ENCODE measurements around the gene CXCR5.
A peak's percentile ranks its signal among the peaks of the same experiment; 100 is the strongest.

CXCR5 gene

GRCh38 chr11:118921929-118922744, 38.4 kb downstream of the CXCR5 start:
- no peaks in the 10 kb centered on the region for H3K27me3 Mint-ChIP-seq
- ATAC-seq: no peak
- DNase-seq: peak in 1 of 2 donors; percentile 14
- peak overlapping the region; percentile 84 to 89 for H3K4me3 Mint-ChIP-seq
- H3K27ac Mint-ChIP-seq: peak overlapping the region in 1 of 2 donors; percentile 91
- H3K9me3 Mint-ChIP-seq: no peaks in the 10 kb centered on the region
- peaks cover 87% of the 10 kb centered on the region for H3K4me1 Mint-ChIP-seq

DNA sequence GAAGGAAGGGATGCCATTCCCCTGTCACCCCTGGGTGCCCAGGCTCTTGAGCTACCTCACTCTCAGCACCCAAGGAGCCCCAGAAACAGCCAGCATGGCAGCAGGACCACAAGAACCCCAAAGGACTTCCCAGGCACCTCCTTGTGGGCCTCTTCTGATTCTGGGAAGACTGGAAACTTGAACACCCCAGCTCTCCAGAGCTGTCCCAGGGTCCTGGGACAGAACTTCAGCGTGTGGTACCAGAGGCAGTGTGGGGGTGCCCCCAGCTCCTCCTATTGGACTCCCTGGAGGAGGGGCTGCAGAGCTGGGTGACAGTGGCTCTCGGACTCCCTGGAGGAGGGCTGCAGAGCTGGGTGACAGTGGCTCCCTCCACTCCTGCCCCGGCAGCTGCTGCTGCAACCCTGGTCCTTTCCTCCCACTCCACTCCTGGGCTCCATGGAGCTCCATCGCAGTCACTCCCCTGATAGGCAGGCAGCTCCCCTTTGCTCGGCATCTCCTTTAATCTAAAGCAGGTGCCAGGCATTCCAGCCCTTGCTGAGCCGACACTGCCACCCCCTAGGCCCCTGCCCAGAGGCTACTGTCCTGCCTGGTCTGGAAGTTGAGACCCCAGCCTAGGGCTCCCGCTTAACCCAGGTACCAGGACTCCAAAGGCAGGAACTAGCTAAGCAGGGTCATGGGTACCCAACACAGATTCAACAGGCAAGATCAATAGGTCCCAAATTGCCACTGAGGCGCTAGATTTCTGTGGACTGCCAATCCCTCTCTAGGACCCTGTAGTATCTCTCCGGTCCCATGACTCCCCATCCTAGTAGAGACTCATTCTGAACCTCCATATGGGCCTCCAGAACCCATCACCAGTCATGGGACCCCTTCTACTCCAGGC, 39.3 kb downstream of the CXCR5 start:
- Mint-ChIP-seq H3K27me3 (no peaks in the 10 kb centered on the region), H3K9me3 (no peaks in the 10 kb centered on the region), H3K4me3 (peak overlapping the region; percentile 84 to 89), H3K4me1 (peaks cover 87% of the 10 kb centered on the region), H3K27ac (peak overlapping the region; percentile 66 to 71)
- peak in 1 of 2 donors; percentile 21 for DNase-seq
- no peak for ATAC-seq

DNA sequence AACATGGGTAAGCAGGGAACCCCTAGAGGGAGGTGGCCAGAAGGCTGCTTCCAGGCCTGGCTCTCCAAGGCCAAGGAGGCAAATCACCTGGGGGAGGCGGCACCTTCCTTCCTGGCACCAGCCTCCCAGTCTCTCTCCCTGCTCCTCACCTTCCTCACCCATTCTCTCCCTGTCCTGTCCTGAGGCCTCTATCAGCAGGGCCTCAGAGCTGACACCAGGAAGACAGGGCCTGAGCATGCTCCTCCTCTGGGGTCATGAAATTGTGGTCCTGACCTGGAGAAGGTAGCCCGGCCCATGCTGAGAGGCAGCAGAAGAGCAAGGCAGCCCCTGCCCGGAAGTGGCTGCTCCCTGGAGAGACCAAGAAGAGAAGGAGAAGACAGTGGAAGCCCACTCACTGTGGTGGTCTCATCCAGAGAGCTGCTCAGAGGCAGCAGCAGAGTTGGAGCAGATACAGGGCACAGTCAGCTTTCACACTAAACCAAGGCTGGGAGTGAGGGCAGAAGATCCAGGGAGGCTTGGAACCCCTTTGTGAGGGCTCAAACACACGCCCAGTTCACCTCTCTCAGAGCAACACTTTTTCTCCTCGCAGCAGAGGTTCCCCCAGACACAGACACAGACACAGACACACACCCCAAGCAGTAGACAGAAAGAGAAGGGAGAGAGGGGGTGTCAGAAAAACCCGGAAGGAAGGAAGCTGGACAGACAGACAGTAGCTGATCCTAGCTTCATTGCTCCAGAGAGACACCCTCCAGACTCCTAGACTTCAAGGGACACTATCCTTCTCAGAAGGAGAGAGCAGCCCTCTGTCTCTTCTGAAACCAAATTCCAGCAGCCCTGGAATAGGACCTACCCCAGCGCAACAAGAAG, 40.3 kb downstream of the CXCR5 start:
- Mint-ChIP-seq H3K27me3 (no peaks in the 10 kb centered on the region), H3K4me3 (peak overlapping the region; percentile 84 to 89), H3K9me3 (no peaks in the 10 kb centered on the region), H3K4me1 (peaks cover 82% of the 10 kb centered on the region), H3K27ac (peak overlapping the region; percentile 73 to 93)
- DNase-seq (no peak), ATAC-seq (no peak)

GRCh38 chr11:118924591-118925585, 41.2 kb downstream of the CXCR5 start:
- Mint-ChIP-seq H3K27ac (peak overlapping the region; percentile 82 to 93), H3K9me3 (no peaks in the 10 kb centered on the region), H3K4me1 (peaks cover 74% of the 10 kb centered on the region), H3K27me3 (no peaks in the 10 kb centered on the region), H3K4me3 (peak overlapping the region; percentile 84 to 89)
- ATAC-seq (no peak), DNase-seq (peak; percentile 63 to 66)

DNA sequence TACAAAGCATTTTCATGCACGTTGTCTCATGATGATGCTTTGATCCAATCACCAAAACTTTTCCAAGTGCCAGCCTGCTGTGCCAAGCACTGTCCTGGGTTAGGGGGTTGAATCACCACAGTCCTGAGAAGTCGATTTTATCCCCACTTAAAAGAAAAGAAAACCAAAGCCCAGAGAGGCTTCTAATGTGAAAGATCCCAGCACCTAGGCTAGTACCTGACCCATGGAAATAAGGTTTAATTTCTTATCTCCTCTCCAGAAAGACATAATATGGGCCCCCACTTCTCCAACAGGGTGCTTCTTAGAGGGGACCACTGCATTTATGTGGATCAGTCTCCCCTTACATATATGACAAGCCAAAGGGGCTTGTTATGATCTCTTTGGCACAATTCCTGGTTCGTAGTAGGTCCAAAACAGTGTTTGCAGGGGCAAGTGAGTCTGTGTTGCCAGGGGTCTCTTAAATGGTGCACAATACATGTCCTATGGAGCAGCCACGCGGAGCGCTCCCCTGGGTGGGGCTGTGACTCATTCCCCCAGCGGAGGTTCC, 43.9 kb downstream of the CXCR5 start:
- H3K27ac Mint-ChIP-seq: peak overlapping the region in 1 of 2 donors; percentile 97
- peaks cover 61% of the 10 kb centered on the region for H3K4me1 Mint-ChIP-seq
- ATAC-seq (no peak), DNase-seq (no peak)
- peak overlapping the region; percentile 94 to 95 for H3K4me3 Mint-ChIP-seq
- no peaks in the 10 kb centered on the region for H3K9me3 Mint-ChIP-seq
- no peaks in the 10 kb centered on the region for H3K27me3 Mint-ChIP-seq

DNA sequence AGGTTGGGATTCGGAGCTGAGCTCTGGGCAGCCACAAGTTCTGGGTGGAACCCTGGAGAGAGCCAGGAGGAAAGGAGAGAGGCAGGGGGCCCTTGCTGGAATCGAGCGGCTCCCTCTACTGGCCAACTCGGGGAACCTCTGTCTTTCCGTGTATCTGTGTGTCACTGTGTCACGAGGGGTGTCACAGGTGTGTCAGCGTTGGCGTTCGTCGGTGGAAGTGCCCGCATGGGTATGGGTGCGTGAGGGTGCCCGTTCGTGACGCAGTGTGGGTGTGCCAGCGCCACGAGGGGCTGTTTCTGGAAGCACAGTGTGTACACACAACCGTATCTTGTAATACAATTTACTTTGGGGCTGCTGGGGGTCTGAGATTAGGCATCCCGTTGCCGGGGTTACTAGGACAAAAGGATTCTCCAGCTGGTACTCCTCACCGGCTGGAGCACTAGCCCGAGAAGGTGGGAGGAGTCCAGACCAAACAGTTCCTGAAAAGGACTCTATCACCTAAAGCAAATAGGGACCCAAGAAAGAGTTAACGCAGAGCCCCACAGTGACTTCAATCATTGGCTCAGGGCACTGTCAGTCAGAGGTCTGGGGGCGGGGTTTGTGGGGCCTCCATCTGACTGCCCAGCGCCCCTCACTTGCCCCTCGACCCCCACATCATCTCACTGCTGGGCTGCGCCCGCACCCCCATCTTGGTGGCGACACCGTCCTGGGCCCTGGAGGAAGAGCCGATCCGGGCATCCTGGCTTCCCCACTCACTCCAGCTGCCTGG, 44.6 kb downstream of the CXCR5 start:
- ATAC-seq (peak; percentile 67), DNase-seq (peak; percentile 93 to 97)
- no peaks in the 10 kb centered on the region for H3K9me3 Mint-ChIP-seq
- H3K4me1 Mint-ChIP-seq: peaks cover 54% of the 10 kb centered on the region
- H3K4me3 Mint-ChIP-seq: peak overlapping the region; percentile 94 to 95
- peak overlapping the region; percentile 97 to 98 for H3K27ac Mint-ChIP-seq
- no peaks in the 10 kb centered on the region for H3K27me3 Mint-ChIP-seq

- Mint-ChIP-seq H3K4me1 (peaks cover 47% of the 10 kb centered on the region), H3K4me3 (peak overlapping the region; percentile 94 to 95), H3K9me3 (no peaks in the 10 kb centered on the region), H3K27ac (peak overlapping the region; percentile 97 to 98), H3K27me3 (no peaks in the 10 kb centered on the region)
- ATAC-seq (peak; percentile 5), DNase-seq (no peak)
Measured at GRCh38 chr11:118928870-118929500, 45.3 kb downstream of the CXCR5 start.

DNA sequence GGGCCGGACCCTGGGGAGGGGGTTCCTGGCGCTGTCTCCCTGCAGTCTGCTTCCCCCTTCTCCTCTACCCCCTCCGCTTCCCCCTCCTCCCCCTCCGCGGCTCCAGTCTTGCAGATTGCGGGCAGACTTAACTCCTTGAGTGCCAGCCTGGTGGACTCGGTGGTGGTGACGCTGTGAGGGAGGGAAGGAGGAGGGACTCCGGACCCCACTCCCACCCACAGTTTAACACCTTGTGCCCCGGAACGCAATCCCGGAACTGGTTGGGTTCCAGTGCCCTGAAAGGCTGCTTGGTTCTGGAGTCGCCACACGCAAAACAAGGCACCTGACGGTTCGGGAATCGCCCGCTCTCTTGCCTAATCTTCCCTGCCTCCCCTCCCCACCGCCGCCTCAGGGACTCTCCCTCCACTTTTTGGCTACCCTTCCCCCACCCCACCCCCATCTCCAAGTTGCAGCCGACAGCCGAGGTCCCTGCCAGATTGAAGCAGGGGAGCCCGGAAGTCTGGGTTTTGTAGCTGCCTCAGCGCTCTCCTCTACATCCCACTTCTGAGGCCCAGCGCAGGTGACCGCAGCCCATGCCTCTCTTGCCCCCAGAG, 45.9 kb downstream of the CXCR5 start:
- ATAC-seq (peak; percentile 52), DNase-seq (peak; percentile 81 to 85)
- no peaks in the 10 kb centered on the region for H3K27me3 Mint-ChIP-seq
- no peaks in the 10 kb centered on the region for H3K9me3 Mint-ChIP-seq
- peaks cover 41% of the 10 kb centered on the region for H3K4me1 Mint-ChIP-seq
- H3K4me3 Mint-ChIP-seq: peak overlapping the region; percentile 94 to 95
- peak overlapping the region; percentile 98 to 99 for H3K27ac Mint-ChIP-seq

DNA sequence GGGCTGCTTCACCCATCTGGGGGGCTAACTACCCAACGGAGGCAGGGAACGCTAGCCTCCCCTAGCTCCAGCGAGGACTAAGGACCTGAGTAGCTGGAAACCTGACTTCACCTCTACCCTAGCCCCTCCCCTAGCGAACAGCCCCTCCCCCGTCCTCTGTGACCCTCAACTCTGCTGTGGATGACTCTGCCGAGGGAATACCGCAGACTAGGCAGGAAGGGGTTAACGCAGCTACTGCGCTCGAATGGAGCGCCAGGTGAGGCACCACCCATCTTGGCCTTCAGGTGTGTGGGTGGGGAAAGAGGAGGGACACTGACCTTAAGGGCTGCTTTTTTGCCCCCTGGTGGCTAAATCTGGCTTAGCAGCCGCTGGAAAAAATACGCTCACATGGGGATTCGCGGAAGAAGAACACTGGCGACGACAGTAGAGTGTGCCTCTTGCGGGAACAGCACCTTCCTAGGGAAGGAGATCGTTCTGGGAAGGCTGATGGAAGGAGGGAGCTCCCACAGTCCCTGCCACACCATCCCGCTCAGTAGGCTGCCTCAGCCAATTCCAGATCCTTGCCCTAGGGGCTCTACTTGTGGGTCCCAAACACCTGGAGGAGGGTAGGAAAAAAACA, 46.5 kb downstream of the CXCR5 start:
- no peaks in the 10 kb centered on the region for H3K9me3 Mint-ChIP-seq
- H3K4me1 Mint-ChIP-seq: peaks cover 40% of the 10 kb centered on the region
- peak overlapping the region; percentile 98 to 99 for H3K27ac Mint-ChIP-seq
- peak overlapping the region; percentile 94 to 95 for H3K4me3 Mint-ChIP-seq
- no peaks in the 10 kb centered on the region for H3K27me3 Mint-ChIP-seq
- ATAC-seq: peak; percentile 51
- DNase-seq: peak; percentile 93 to 94

- H3K27ac Mint-ChIP-seq: no peak overlapping the region
- DNase-seq: no peak
- H3K4me3 Mint-ChIP-seq: no peak overlapping the region
- peaks cover 34% of the 10 kb centered on the region for H3K4me1 Mint-ChIP-seq
- H3K9me3 Mint-ChIP-seq: no peaks in the 10 kb centered on the region
- no peaks in the 10 kb centered on the region for H3K27me3 Mint-ChIP-seq
- ATAC-seq: no peak
Measured at GRCh38 chr11:118931571-118931970, 47.9 kb downstream of the CXCR5 start.

DNA sequence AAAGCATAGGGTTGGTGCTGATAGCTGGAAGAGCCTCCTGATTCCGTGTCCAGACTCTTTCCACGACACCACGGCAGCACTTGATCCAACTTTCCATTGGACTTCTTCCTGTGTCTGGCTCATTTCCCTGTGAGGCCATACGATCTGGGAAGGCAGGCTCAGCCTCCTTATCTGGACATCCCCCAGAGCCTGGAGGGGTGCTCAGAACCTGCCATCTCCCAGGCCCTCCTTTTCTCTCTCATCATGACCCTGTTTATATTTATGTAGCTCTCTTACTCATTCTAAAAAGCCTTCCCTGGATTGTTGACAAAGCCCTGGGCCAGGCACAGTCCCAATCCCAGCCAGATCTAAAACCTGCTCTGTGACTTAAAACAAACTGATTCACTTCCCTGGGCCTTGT, 49.8 kb downstream of the CXCR5 start:
- H3K4me1 Mint-ChIP-seq: peaks cover 18% of the 10 kb centered on the region
- no peaks in the 10 kb centered on the region for H3K27me3 Mint-ChIP-seq
- no peak overlapping the region for H3K4me3 Mint-ChIP-seq
- ATAC-seq (no peak), DNase-seq (no peak)
- H3K9me3 Mint-ChIP-seq: no peaks in the 10 kb centered on the region
- peak overlapping the region in 1 of 2 donors; percentile 22 for H3K27ac Mint-ChIP-seq

GRCh38 chr11:118935376-118935775, 51.7 kb downstream of the CXCR5 start:
- Mint-ChIP-seq H3K4me1 (peaks cover 31% of the 10 kb centered on the region), H3K27me3 (no peaks in the 10 kb centered on the region), H3K9me3 (no peaks in the 10 kb centered on the region), H3K4me3 (no peak overlapping the region), H3K27ac (no peak overlapping the region)
- ATAC-seq (no peak), DNase-seq (no peak)

Measured in stimulated activated naive CD8-positive, alpha-beta T cell treated with anti-CD3 and anti-CD28 coated beads, Interleukin-15, amount 100 ng/mL, for 72 hours (primary cell).